Suppressor macrophage treated with lipopolysaccharide for 4 hours (primary cell): ENCODE measurements around the gene S1PR2.
"Not testable (repeated sequence)": the region's sequence is repeated elsewhere in the genome, so short reads cannot be mapped to it uniquely, and the experiment has no call there.

Experiments used
- DNase-seq: peaks from one replicate; pipeline ENCODE4 v3.0.0-alpha.2; 2020

The S1PR2 gene

DNA sequence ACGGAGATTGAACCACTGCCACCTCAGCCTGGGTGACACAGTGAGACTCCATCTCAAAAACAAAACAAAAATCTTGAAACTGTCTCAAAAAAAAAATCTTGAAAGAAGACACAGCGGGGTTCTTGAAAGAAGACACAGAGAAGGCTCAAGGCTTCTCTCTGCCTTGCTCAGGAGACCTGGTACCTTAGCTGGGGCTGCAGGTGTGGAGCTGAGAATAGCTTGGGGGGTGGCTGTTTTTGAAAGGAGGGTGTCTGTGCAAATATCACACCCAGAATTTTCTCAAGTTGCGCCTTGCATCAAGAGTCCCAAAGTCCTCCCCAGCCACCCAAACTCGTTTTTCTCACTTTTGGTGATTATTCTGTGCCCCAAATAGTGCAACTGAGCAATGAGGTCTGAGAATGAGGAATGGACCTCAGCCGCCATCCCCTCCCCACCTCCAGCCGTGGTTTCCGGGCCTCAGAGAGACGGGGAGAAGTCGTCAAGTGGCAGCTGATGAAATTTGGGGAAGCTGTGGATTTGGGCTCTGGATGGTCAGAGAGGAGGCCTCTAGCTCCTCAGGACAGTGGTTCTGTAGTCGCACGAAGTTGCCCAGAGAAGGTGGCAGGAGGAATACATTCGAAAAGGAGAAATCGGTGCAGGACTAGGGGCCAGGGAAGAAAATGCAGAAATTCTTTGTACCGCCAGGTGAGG, 8.8 kb downstream of the S1PR2 start:
- DNase-seq: peak; percentile 52

DNA sequence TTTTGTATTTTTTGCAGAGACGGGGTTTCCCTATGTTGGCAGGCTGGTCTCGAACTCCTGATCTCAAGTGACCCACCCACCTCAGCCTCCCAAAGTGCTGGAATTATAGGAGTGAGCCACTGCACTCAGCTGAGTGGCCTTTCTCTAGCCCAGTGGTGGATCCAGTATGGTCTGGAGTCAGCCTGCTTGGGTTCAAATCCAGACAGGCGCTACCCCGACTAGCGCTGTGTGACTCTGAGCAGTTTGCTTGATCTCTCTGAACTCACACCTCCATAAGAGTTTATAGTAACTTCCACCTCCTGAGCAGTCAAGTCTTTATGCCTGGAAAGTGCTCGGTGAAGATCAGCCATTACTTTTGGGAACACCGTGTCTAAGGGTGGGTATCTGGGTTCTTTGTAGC, 10.4 kb downstream of the S1PR2 start:
- DNase-seq: no peak

DNA sequence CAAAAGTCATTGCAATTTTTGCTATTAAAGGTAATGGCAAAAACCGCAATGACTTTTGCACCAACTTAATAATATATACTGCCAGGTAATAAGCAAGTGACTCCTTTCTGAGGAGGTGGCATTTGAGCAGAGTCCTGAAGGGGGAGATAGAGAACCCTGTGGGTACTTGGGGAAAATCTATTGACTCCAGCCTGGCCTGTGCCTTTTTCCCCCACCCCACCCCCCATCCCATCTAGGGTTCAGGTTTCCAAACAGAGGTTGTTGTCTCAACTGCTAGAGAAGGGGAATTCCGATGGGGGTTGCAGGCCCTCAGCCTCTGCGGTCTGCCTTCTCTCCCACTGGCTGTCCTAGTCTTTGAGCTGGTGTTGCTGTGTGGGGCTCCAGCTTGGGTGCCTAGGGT, 11.5 kb downstream of the S1PR2 start:
- peak; percentile 33 for DNase-seq

DNA sequence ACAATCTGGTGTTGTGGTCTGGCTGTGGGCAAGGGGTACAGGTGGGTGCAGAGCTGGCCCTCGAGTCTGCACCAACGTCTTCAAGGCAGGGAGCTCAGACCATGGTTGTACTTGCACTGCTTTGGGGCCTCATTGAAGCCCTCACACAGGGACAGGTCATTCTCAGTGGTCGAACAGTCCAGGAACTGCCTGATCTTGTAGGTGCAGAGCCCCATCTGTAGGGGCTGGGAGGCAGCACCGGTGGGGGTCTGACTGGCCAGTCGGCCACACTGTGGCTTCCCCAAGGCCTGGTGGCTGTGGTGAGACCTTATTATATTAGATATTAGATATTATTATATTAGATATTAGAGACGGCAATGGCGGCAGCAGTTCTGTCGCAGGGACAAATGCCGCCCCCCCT, 14.0 kb downstream of the S1PR2 start:
- DNase-seq: no peak

DNA sequence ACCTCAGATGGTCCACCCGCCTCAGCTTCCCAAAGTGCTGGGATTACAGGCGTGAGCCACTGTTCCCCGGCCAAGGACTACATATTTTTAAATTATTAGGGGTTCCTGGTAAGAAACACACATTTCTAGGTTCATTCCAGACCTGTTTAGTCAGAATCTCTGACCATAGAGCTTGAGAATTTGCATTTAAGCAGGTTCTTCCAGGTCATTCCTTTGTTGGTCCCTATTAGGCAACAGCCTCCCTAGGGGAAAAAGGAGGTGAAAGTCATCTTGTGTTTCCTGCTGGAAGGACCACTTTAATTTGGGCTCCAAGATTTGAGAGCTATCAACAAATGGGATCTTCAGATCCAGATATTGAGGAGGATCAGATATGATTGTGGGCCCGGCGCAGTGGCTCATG, 16.3 kb downstream of the S1PR2 start:
- no peak for DNase-seq

DNA sequence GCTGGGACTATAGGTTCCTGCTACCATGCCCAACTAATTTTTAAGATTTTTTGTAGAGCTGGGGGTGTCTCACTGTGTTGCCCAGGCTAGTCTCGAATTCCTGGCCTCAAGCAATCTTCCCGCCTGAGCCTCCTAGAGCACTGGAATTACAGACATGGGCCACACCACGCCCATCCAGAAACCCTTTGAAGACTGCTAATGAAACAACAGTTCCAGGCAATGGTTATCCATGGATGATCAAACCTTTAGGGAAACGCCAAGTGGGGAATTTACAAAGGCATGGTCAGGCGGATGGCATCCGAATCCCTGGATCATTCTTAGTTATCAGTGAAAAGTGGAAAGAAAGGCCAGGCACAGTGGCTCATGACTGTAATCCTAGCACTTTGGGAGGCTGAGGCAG, 19.4 kb downstream of the S1PR2 start:
- DNase-seq: no peak

DNA sequence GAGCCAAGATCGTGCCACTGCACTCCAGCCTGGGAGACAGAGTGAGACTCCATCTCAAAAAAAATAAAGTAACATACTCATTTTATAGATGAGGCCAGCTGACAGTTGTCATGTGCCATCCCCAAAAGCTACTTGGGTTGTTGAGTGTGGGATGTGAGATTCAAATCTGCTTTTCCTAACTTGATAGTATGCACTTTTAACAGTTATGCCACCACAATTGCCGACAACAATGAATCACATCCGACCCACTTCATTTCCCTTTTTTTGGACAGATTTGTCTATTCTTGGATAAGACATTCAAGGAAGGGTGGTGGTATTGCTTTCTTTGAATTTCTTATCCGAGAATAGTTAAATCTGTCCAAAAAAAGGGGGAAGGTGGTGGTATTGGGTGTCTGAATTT, 20.1 kb downstream of the S1PR2 start:
- peak; percentile 81 for DNase-seq

DNA sequence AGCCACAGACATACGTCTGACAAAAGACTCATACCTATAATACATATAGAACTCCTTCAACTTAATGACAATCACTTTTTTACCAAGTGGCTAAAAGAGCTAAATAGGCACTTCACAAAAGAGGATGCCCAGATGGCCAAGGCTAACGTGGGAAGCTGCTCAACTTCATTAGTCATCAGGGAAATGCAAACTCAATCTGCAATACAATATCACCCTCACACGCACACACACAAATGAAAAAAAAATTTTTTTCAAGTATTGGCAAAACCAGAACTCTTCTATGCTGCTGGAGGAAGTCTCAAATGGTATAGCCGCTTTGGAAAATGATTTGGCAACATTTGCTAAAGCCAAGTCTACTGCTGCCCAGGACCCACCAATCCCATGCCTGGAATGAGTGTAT, 21.8 kb downstream of the S1PR2 start:
- DNase-seq: peak; percentile 90

DNA sequence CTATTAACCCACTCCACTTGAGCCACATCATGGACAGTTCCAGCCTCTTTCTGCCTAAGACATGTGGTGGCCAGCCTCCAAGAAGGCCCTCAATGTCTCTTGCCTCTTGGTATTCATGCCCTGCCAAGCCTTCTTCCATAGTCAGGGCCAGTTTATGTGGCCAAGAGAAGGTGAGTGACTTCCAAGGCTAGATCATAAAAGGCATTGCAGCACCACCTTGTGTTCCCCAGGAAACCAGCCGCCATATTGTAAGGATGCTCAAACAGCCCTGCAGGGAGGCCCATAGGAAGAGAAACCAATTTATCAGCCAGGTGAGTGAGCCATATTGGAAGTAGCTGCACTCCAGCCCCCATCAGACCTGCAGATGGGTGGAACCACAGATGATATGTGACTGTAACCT, 24.1 kb downstream of the S1PR2 start:
- DNase-seq: no peak

DNA sequence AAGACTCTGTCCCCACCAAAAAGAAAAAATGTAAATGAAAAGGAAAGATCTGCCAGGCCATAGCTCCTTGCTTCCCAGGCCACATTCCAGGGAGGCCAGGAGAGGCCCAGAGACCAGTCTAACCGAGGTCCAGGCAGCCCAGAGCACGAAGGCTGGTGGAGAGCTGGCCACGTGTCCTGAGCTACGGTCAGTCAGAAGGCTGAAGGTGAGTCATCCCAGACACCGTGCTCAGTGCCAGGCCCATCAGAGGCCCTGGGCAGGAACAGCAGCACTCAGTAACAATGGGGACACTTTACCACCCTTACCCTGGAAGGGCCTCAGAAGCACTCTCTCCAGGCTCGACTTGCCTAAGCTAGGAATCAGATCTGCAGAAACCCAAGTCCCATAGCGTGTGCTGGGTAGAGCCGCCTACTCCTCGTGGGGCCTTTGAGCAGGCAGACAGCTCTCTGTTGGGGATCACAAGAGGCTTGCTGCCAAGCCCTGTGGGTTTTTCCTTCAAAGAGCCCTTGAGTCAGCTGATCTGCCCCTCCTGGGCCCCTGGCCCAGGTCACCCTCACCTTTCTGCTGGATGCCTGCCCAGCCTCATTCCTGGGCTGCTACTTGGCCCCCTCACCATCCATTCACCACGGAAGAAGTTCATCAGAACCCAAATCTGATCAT, 24.8 kb downstream of the S1PR2 start:
- peak; percentile 43 for DNase-seq

DNA sequence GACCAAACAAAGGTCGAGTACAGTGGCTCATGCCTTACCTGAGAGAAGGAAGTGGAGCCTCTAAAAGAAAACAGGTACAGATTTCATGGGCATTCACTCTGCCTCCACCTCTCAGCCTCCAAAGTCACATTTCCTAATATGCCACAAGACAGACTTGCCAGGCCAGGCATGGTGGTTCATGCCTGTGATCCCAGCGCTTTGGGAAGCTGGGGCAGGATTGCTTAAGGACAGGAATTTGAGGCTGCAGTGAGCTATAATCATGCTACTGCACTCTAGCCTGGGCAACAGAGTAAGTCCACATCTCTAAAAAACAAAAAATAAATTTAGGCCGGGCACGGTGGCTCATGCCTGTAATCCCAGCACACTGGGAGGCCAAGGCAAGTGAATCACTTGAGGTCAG, 25.5 kb downstream of the S1PR2 start:
- DNase-seq: no peak

DNA sequence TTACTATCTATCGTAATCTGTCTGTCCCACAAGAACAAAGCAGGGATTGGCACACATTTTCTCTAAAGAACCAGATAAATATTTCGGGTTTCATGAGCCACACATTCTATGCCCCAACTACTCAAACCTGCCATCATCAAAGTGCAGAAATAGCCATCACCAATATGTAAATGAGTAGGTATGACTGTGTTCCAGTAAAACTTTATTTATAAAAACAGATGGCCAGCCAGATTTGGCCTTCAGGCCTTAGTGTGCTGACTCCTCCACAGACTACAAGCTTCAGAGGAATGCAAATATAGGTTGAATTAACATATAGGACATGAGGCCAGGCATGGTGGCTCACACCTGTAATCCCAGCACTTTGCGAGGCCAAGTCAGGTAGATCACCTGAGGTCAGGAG, 27.4 kb downstream of the S1PR2 start:
- no peak for DNase-seq

DNA sequence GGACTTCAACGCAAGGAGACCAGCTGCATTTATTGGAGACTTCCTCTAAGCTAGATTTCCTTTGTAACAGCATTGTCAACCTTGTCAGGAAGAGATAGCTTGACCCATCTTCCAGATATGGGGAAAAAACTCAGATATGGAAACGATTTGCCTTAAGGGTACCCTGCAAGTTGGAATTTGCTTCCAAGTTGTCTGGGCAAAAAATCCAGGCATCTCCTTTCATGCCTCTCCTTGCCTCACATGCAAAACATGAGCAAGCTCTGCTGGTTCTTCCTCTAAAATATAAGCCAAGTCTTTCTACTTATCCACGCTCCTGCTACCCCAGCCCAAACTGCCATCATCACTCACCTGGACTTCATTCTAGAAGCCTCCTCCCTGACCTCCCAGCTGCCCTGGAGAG, 30.0 kb downstream of the S1PR2 start:
- no peak for DNase-seq

DNA sequence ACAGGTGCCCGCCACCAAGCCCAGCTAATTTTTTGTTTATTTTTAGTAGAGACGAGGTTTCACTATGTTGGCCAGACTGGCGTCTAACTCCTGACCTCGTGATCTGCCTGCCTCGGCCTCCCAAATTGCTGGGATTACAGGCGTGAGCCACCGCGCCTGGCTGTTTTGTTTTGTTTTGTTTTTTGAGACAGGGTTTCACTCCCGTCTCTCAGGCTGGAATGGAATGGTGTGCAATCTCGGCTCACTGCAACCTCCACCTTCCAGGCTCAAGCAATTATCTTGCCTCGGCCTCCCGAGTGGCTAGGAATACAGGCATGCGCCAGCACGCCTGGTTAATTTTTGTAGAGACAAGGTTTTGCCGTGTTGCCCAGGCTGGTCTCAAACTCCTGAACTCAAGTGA, 31.0 kb downstream of the S1PR2 start:
- DNase-seq: not testable (repeated sequence)

DNA sequence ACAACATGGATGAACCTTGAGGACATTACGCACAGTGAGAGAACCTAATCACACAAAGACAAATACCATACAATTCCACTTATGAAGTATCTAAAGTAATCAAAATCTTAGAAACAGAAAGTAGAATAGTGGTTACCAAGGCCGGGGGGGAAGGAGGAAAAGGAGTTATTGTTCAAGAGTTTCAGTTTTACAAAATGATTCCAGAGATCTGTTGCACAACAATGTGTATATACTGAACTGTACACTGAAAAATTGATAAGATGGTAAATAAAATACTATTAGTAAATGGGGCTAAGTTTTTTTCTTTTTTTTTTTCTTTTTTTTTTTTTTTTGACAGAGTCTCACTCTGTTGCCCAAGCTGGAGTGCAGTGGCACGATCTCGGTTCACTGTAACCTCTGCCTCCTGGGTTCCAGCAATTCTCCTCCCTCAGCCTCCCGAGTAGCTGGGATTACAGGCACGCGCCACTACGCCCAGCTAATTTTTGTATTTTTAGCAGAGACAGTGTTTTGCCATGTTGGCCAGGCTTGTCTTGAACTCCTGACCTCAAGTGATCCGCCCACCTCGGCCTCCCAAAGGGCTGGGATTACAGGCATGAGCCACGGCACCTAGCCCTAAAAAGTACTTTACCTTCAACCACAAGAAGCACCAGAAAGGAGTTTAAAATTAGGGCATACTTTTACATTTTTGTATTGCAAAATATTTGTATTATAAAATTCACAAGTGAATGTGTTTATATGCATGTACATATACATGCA, 32.1 kb downstream of the S1PR2 start:
- peak; percentile 89 for DNase-seq

DNA sequence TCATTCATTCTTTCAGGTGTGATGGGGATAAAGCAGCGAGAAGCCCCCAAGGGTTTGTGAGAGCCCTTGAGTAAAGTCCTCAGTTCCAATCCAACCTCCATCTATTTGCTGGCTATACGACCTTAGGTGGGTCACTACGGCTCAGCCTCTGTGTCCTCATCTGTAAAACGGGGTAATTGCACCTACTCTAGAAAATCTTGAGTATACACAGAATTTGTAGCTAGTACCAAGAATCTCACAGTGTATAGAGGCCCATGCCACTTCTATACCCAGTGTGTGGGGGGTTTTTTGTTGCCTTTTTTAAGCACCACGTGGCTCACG, 36.0 kb downstream of the S1PR2 start:
- DNase-seq: no peak

DNA sequence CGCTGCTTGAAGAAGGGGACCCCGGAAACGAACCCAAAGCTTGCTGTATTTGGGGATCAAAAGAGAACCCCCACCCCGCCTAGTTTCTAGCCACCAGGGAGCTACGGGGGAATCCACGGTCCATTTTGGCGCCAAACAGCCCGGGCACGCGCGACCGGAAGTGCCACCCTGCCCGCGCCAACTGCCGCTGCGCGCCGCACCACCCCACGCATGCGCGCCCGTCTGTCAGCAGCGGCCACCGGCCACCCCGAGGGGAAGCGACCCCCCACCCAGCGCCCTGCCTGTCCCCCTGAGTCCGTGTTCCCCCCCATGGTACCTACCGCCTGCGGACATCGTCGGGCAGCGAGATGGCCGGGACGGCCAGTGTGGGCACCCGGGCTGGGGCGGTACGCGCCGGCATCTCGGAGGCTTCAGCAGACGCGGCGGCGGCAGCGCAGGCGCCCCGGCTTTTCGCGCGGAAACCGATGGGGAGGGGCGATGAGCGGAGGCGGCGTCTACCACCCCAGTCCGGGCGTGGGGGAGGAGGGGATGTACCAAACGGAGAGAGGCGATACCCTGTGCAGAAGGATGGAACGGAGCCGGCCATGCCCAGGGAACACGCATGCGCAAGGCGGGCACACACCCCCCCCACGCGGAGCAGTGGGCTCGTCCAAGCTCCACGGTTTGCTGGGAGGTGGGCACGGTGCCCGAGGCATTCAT, 36.5 kb downstream of the S1PR2 start, which contains the start of gene DNMT1:
TSS of gene DNMT1 (minus strand) at position 454 of the 699 bp plus-strand sequence. CDS start at position 400, 54 bp downstream.
- DNase-seq: peak; percentile 95

DNA sequence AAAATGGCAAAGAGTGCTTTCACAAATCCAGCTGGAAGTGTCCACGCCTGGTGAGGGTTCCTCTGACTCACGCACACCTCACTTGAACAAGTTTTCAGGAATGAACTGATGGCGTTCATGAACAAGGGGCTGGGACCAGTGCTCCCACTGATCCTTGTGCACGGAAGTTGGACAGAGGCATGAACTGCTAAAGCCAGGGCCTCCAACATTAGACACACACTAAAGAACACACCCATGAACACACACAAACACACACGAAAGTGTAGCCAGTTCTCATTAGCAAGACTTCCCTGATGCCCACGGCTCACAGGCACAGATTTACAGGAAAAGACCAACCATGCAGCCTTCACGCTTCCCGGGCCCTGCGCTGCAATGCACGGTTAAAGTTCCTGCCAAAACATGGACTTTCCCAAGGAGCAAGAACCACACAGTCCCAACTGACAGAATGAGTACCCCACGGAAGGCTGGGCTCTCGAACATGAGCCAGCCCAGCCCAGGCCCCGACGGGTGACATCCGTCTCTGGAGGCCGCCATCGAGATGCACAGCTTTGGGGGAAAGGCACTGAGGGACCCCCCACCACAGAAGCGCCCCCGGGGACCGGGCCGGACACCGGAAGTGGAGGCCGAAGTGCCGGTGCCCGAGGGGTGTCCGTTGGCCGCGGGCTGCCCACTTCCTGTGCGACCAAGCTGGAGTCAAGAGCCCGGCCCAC, 37.2 kb downstream of the S1PR2 start:
- DNase-seq: no peak

DNA sequence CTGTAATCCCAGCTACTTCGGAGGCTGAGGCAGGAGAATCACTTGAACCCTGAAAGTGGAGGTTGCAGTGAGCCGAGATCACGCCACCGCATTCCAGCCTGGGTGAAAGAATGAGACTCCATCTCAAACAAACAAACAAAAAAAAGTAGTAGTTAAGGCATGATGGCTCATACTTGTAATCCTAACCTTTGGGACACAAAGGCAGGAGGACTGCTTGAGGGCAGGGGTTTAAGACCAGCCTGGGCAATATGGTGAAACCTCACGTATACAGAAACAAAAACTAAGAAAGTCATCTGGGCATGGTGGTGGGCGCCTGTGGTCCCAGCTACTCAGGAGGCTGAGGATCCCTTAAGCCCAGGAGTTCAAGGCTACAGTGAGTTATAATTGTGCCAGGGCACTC, 38.2 kb downstream of the S1PR2 start:
- no peak for DNase-seq

DNA sequence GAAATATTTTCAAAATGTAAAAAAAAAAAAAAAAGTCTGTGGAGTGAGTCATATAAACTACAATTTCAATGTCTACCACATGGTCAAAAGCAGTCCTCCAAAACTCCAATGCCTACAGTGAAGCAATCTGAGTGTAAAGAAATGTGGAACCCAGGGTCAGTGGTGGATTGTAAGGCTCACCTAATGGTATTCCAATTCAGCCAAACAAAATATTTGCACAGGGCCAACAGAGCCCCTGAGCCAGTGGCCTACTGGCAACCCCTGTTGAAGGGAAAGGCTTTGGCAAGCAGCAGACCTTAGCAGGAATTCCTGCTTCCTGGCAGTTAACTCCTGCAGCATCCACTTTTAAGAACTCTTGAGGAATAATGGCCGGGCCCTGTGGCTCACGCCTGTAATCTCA, 39.8 kb downstream of the S1PR2 start:
- no peak for DNase-seq

DNA sequence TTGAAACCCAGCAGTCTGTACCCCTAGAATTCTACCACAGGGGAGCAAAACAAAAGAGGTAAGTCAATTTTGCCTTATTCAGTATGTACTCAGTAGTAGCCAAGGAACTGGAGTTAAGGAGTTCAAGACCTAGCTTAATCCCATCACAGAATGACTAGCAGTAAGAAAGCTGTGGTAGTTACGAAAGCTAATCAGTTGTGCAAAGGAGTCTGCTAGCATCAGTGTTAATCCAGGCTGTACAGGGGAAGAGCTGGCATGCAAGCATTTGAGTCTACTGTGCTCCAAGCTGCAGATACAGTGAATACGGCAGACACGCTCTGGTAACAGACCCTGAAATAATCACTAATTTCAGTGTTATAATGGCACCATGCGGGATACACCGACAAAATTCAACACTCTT, 41.1 kb downstream of the S1PR2 start:
- DNase-seq: no peak

DNA sequence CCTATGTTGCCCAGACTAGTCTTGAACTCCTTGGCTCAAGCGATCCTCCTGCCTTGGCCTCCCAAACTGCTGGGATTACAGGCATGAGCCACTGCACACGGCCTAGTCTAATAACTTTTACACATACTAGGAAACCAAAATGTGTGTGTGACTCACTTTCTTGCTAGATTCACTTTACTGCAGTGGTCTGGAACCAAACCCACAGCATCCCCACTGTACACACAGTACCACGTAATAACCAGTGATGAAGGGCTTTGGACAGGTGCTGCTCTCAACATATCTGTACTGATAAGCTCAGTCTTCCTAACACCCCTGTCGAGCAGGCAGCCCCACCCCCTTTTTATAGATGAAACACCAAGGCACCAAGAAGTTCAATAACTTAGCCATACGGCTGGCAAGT, 41.5 kb downstream of the S1PR2 start:
- DNase-seq: no peak

DNA sequence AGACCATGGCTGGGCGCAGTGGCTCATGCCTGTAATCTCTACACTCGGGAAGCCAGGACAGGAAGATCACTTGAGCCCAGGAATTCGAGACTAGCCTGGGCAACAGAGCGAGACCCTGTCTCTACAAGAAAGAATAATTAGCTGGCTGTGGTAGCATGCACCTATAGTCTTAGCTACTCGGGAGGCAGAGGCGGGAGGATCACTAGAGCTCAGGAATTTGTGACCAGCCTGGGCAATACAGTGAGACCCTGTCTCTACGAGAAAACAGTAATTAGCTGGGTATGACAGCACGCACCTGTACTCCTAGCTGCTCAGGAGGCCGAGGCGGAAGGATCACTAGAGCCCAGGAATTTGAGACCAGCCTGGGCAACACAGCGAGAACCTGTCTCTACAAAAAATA, 43.8 kb downstream of the S1PR2 start:
- DNase-seq: no peak
